NCI-H1436 treated with DMSO at 0.1 percent for 48 hours (cell line): Measurements from ENCODE around the gene UVRAG.
"Not testable (repeated sequence)": the region's sequence is repeated elsewhere in the genome, so short reads cannot be mapped to it uniquely, and the experiment has no call there.

ENCODE experiments used
- DNase-seq: peaks from one replicate; lab custom pipeline; 2025; lab: John Stamatoyannopoulos, UW

UVRAG gene

GRCh38 chr11:76026862-76027261 is 211.9 kb downstream of the UVRAG start:
- no peak for DNase-seq

GRCh38 chr11:76030286-76030685 is 215.3 kb downstream of the UVRAG start:
- no peak for DNase-seq

- no peak for DNase-seq
Observed at GRCh38 chr11:76030968-76031590, 216.1 kb downstream of the UVRAG start.

GRCh38 chr11:76033699-76034098 is 218.7 kb downstream of the UVRAG start:
- no peak for DNase-seq

- no peak for DNase-seq
Observed at GRCh38 chr11:76035020-76035419, 220.0 kb downstream of the UVRAG start.

GRCh38 chr11:76038608-76039007 is 223.6 kb downstream of the UVRAG start:
- DNase-seq: no peak

GRCh38 chr11:76041208-76041607 is 226.2 kb downstream of the UVRAG start:
- no peak for DNase-seq

- DNase-seq: no peak
Observed at GRCh38 chr11:76044750-76045320, 229.8 kb downstream of the UVRAG start.

- DNase-seq: no peak
Observed at GRCh38 chr11:76047231-76047630, 232.2 kb downstream of the UVRAG start.

GRCh38 chr11:76047766-76048165 is 232.8 kb downstream of the UVRAG start:
- no peak for DNase-seq

GRCh38 chr11:76048763-76049162 is 233.8 kb downstream of the UVRAG start:
- DNase-seq: no peak

GRCh38 chr11:76049511-76049910 is 234.5 kb downstream of the UVRAG start:
- DNase-seq: no peak

- DNase-seq: no peak
Observed at GRCh38 chr11:76051937-76052336, 236.9 kb downstream of the UVRAG start.

GRCh38 chr11:76054330-76054729 is 239.3 kb downstream of the UVRAG start:
- DNase-seq: no peak

- DNase-seq: no peak
Observed at GRCh38 chr11:76056876-76057275, 241.9 kb downstream of the UVRAG start.

GRCh38 chr11:76060475-76061036 is 245.5 kb downstream of the UVRAG start:
- not testable (repeated sequence) for DNase-seq

GRCh38 chr11:76062733-76063132 is 247.7 kb downstream of the UVRAG start:
- DNase-seq: no peak

GRCh38 chr11:76064192-76064591 is 249.2 kb downstream of the UVRAG start:
- no peak for DNase-seq

- no peak for DNase-seq
Observed at GRCh38 chr11:76067099-76067498, 252.1 kb downstream of the UVRAG start.

- no peak for DNase-seq
Observed at GRCh38 chr11:76069001-76069400, 254.0 kb downstream of the UVRAG start.

- no peak for DNase-seq
Observed at GRCh38 chr11:76071090-76071489, 256.1 kb downstream of the UVRAG start.

GRCh38 chr11:76073724-76074123 is 258.7 kb downstream of the UVRAG start:
- DNase-seq: no peak

- DNase-seq: peak; percentile 46
Observed at GRCh38 chr11:76074148-76075095, 259.4 kb downstream of the UVRAG start.
